GM18951 (cell line): Measurements from ENCODE around the gene ASCC3.

Experiments
- POLR2A ChIP-seq: IDR thresholded peaks from 4 replicates; pipeline ENCODE4 v1.6.1; 2011; ENCODE audit warnings: mild to moderate bottlenecking; ENCODE audit not compliant: insufficient read length, insufficient read depth; ENCODE audit errors: extremely low read depth
- in situ Hi-C: fragments of 300-500 bp; cut with MboI; formaldehyde crosslinking; loops from one replicate; pipeline ENCODE4 v1.12.0; 2022; ENCODE audit warnings: low sequenced_read_pairs, mixed read lengths, inconsistent platforms; ENCODE audit not compliant: unreplicated experiment

The ASCC3 gene, protein sequence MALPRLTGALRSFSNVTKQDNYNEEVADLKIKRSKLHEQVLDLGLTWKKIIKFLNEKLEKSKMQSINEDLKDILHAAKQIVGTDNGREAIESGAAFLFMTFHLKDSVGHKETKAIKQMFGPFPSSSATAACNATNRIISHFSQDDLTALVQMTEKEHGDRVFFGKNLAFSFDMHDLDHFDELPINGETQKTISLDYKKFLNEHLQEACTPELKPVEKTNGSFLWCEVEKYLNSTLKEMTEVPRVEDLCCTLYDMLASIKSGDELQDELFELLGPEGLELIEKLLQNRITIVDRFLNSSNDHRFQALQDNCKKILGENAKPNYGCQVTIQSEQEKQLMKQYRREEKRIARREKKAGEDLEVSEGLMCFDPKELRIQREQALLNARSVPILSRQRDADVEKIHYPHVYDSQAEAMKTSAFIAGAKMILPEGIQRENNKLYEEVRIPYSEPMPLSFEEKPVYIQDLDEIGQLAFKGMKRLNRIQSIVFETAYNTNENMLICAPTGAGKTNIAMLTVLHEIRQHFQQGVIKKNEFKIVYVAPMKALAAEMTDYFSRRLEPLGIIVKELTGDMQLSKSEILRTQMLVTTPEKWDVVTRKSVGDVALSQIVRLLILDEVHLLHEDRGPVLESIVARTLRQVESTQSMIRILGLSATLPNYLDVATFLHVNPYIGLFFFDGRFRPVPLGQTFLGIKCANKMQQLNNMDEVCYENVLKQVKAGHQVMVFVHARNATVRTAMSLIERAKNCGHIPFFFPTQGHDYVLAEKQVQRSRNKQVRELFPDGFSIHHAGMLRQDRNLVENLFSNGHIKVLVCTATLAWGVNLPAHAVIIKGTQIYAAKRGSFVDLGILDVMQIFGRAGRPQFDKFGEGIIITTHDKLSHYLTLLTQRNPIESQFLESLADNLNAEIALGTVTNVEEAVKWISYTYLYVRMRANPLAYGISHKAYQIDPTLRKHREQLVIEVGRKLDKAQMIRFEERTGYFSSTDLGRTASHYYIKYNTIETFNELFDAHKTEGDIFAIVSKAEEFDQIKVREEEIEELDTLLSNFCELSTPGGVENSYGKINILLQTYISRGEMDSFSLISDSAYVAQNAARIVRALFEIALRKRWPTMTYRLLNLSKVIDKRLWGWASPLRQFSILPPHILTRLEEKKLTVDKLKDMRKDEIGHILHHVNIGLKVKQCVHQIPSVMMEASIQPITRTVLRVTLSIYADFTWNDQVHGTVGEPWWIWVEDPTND (N-terminal part only)

DNA sequence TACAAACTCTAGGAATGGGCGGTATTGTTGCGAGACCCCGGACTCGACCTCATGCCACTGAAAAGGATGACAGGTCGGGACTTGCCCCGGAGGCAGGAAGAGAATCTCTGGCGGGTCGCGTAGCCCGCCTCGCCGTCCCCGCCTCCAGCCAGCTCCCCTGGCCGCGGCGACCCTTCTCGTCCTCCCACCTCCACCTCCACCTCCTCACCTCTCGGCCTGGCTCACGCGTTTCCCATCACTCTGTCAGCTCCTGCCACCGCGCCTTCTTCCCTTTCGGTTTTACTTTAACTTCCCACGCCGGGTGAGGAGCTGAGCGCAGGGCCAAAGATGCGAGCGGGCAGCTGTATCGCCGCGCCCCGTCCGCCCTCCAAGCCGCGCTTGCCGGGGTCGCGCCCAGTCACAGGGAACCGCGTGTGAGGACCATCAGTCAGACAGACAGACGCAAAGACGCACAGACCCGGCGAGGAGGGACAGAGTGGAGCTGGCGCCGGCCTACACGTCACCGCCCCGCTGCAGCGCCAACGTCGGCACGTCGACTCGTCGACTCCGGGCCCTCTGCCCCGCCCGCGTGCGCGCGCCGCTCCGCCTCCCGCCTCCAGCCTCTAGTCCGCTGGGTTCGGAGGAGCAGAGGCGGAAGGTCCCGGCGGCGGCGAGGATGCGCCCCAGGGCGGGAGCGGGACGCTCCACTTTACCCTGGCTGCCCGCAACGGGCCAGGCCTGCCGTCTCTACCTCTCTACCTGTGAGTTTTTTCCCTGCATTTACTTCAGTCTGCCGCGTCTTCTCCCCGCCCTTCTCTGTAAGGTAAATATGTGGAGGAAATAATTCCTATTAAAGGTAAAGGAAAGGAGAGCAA is at the start of gene ASCC3:
Gene ASCC3 (minus strand): TSS at position 477 of the 854 bp plus-strand sequence. CDS start 13,332 bp downstream, outside the sequence.
- in situ Hi-C loops, result no loop called here
- TF ChIP-seq POLR2A, result peak; percentile 97

DNA sequence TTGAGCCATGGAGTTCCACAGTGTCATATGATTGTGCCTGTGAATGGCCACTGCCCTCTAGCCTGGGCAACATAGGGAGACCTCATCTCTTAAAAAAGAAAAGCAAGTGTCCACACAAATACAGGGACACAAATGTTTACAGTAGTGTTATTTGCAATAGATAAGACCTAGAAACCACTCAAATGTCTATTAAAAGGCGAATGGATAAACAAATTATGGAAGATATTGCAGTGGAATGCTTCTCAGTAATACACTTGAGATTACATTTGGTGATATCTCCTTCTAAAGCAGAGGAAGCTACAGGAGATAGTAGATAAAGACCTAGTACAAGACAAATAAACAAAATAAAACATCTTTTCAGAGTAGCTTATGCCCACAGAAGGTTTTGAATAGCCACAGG is 44.6 kb upstream of the ASCC3 start:
- in situ Hi-C loops, result no loop called here
- no peak for TF ChIP-seq POLR2A

DNA sequence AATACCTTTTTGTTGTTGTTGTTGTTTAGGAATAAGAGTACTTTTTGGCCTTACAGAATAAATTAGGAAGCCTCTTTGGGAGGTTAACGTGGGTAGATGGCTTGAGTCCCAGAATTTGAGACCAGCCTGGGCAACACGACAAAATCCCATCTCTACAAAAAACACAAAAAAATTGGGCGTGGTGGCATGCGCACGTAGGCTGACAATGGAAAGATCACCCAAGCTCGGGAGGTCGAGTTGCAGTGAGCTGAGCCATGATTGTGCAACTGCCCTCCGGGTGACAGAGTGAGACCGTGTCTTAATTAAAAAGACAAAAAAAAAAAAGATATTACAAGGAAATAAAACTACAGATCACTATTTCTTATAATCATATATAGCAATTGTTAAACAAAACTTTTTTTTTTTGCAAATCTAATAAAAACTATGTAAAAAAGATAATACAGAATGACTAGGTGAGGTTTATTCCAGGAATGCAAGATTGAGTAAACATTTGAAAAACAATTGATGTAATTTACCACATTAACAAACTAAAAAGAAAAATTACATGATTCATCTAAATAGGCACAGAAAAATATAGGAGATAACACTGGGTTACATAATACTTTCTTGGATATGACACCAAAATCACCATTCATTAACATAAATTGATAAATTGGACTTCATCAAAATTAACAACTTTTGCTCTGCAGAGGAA is 43.6 kb upstream of the ASCC3 start:
- no peak for TF ChIP-seq POLR2A
- in situ Hi-C loops, result no loop called here

DNA sequence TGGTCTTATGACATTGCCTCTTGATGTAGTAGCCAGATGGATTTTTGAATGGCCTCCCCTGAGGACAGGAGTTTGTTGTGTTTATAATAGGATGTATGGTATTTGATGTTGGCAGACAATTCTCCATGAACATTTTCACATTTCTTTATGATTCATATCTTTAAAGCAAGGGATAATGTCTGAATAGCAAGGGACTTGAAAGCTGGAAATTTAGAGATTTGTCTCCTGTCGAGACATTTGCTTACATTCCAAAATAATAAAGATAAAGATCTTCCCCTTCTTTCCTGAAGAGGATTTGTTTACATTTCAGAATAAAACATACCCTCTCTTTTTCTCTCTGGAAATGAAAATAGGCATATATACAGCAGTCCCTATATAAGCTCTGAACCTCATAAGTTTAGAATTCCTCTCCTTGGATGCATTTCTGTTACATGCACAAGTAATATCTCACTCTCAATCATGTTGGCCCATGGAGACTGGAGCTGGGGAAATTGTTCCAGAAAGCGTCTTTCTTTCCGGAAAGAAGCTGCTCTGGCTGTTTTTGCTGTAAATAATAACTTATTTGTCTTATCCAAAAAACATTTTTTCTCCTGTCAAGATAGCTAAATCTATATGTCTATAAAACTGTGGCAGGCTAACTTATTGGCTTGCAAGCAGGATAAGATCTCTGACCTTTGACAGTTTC is 42.5 kb upstream of the ASCC3 start:
- in situ Hi-C loops, result no loop called here
- no peak for TF ChIP-seq POLR2A

DNA sequence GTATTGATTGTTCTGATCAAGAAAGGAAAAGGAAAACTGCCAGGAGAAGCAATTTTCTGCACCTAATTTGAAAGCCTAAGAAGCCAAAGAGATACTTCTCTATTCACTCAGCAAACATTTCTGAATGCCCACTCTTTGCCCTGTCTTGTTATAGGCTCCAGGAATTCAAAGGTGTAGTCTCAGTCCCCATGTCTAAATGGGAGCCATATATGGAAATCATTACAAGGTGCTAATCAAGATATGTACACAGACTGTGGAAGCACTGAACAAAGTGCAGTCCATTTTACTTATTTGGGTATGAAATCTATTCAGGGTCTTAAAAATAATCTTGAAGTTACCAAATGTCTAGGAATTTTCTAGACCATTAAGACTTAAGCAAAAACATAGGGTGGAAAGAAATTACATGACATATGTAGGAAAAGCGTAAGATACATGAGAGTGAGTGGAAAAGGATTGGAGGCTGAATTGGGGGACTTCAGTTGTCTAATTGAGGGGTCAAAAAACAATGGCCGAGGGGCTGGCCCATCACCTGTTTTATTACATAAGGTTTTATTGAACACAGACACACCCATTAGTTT is 39.0 kb upstream of the ASCC3 start:
- in situ Hi-C loops, result no loop called here
- TF ChIP-seq POLR2A, result no peak

DNA sequence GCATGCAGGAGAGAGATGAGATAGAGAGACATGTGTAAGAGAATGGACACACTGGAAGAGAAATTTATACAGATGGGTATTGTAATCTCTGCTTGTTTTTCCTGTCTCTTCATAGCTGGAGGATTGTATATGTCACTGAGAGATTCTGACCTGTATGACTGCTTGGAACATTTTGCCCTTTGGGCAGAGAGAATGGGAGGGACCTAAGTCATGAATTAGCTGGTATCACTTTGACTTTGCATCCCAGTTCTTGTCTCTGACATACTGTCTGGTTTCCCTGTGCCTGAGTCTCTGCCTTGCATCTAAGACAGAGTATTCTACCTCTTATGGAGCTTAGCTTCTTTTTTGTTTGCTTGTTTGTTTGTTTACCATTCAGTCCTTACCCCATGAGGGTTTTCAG is 37.0 kb upstream of the ASCC3 start:
- TF ChIP-seq POLR2A, result no peak
- in situ Hi-C loops, result no loop called here

DNA sequence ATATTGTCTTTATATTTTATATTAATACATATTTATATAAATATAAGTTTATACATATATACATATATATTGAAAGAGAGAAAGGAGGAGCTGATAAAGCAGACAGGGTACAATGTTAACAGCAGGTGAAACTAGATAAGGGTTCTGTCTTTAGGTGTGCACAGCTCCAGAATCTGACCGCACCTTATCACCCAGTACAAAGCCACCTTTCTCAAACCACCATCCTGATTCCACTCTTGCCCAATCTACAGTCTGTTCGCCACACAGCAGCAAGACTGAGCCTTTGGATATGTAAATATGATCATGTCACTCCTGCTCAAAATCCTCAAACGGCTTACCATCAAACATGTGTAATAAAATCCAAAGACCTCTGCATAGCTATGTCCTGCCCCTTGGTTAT is 34.7 kb upstream of the ASCC3 start:
- in situ Hi-C loops, result no loop called here
- no peak for TF ChIP-seq POLR2A

DNA sequence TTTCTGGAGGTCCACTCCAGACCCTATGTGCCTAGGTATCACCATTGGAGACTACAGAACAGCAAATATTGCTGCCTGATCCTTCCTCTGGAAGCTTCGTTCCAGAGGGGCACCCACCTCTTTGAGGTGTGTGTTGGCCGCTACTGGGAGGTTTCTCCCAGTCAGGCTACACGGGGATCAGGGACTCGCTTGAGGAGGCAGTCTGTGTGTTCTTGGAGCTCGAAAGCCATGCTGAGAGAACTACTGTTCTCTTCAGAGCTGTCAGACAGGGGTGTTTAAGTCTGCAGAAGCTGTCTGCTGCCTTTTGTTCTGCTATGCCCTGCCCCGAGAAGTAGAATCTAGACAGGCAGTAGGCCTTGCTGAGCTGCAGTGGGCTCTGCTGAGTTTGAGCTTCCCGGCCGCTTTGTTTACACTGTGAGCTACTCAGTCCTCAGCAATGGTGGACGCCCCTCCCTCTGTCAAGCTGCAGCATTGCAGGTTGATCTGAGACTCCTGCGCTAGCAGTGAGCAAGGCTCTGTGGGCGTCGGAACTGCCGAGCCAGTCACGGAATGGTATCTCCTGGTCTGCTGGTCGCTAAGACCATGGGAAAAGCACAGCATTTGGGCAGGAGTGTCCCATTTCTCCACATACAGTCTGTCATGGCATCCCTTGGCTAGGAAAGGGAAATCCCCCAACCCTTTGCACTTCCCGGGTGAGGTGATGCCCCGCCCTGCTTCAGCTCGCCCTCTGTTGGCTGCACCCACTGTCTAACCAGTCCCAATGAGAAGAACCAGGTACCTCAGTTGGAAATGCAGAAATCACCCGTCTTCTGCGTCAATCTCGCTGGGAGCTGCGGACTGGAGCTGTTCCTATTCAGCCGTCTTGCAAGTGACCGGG is 32.5 kb upstream of the ASCC3 start:
- in situ Hi-C loops, result no loop called here
- no peak for TF ChIP-seq POLR2A

DNA sequence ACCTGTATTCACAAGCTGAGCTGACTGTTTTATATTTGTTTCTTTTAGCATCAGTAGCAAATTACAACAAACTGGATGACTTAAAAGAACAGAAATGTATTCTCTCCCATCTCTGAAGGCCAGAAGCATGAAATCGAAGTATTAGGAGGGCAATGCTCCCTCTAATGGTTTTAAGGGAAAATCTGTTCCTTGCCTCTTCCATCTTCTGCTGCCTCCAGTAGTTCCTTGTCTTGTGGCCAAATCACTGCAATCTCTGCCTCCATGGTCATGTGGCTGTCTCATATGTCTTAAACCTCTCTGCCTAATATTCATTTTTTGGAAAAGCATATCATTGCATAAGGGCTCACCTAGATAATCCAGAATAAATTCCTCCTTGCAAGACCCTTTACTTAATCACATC is 25.2 kb upstream of the ASCC3 start:
- in situ Hi-C loops, result no loop called here

DNA sequence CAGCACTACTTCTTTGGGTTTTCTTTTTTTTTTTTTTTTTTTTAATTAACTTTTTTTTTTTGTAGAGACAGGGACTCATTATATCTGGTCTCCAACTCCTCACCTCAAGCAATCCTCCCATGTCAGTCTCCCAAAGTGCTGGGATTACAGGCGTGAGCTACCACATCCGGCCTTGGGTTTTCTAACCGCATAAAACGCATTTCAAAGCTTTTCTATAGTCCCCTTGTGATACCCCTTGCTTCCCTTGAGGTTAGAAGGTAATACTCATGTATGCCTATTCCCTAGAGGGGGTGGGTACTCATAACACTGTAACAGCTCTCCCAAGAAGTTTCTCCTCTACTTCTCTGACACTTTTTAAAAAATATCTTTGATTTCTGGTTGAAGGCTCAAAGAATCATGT is 23.9 kb upstream of the ASCC3 start:
- no peak for TF ChIP-seq POLR2A
- in situ Hi-C loops, result no loop called here

More for the DNA sequence above, 25.2 kb upstream of the ASCC3 start:
- no peak for TF ChIP-seq POLR2A
